ENCODE results near the gene DCC. TPM values are rescaled to one million over a fixed set of nuclear protein-coding genes. Genes with fewer than 3 reads are reported as not detected.

Gene DCC
- total RNA-seq, 2 experiments from 2014 or later, result not detected

GRCh38 chr18:53131001-53131400, 791.0 kb downstream of the DCC start:
- H3K36me3 ChIP-seq (ENCODE audit: insufficient read depth, low read length), result no peaks in the 10 kb centered on the region
- no peak for TF ChIP-seq CTCF (IDR thresholded peaks at IDR 0.05)
- ChIA-PET CTCF (no interaction called here), POLR2A (no interaction called here)
- intact Hi-C loops (cut with DNase I, micrococcal nuclease), result no loop called here
- no peak for DNase-seq
- no peak overlapping the region for H3K27ac ChIP-seq (ENCODE audit: low read depth in 1 of 2, low read length in 2 of 2)
- no peaks in the 10 kb centered on the region for H3K9me3 ChIP-seq (ENCODE audit: control insufficient read depth in 1 of 2, insufficient read depth in 1 of 2, low read length in 2 of 2)
- no peak for ATAC-seq (ENCODE audit: poor library complexity)
- Mint-ChIP-seq H3K9me3 (peaks cover 2% of the 10 kb centered on the region), H3K36me3 (ENCODE audit: low read depth) (no peaks in the 10 kb centered on the region), H3K4me1 (ENCODE audit: low read depth) (no peaks in the 10 kb centered on the region), H3K27me3 (no peaks in the 10 kb centered on the region), H3K4me3 (no peak overlapping the region), H3K27ac (no peak overlapping the region)
- no peaks in the 10 kb centered on the region for H3K4me1 ChIP-seq (ENCODE audit: insufficient read depth, low read length)
- H3K4me3 ChIP-seq (ENCODE audit: low read length), result no peak overlapping the region
- H3K27me3 ChIP-seq (ENCODE audit: control insufficient read depth in 1 of 2, insufficient read depth in 2 of 2, low read length in 2 of 2), result no peaks in the 10 kb centered on the region

GRCh38 chr18:53134711-53135110, 794.7 kb downstream of the DCC start:
- Histone ChIP-seq H3K4me3 (ENCODE audit: low read length) (no peak overlapping the region), H3K36me3 (ENCODE audit: insufficient read depth, low read length) (no peaks in the 10 kb centered on the region), H3K27ac (ENCODE audit: low read depth in 1 of 2, low read length in 2 of 2) (no peak overlapping the region), H3K27me3 (ENCODE audit: control insufficient read depth in 1 of 2, insufficient read depth in 2 of 2, low read length in 2 of 2) (no peaks in the 10 kb centered on the region), H3K9me3 (ENCODE audit: control insufficient read depth in 1 of 2, insufficient read depth in 1 of 2, low read length in 2 of 2) (no peaks in the 10 kb centered on the region), H3K4me1 (ENCODE audit: insufficient read depth, low read length) (no peaks in the 10 kb centered on the region)
- H3K27me3 Mint-ChIP-seq, result no peaks in the 10 kb centered on the region
- ATAC-seq (ENCODE audit: poor library complexity), result no peak
- intact Hi-C loops (cut with DNase I, micrococcal nuclease), result no loop called here
- H3K27ac Mint-ChIP-seq, result no peak overlapping the region
- no peak for TF ChIP-seq CTCF (IDR thresholded peaks at IDR 0.05)
- peaks cover 2% of the 10 kb centered on the region for H3K9me3 Mint-ChIP-seq
- no peaks in the 10 kb centered on the region for H3K4me1 Mint-ChIP-seq (ENCODE audit: low read depth)
- no peak overlapping the region for H3K4me3 Mint-ChIP-seq
- no peaks in the 10 kb centered on the region for H3K36me3 Mint-ChIP-seq (ENCODE audit: low read depth)
- no peak for DNase-seq
- CTCF ChIA-PET, result no interaction called here
- POLR2A ChIA-PET, result no interaction called here

GRCh38 chr18:53135654-53136053, 795.7 kb downstream of the DCC start:
- no peak for TF ChIP-seq CTCF (IDR thresholded peaks at IDR 0.05)
- ChIA-PET POLR2A (no interaction called here), CTCF (no interaction called here)

More at GRCh38 chr18:53135654-53136053, 795.7 kb downstream of the DCC start:
- H3K27me3 ChIP-seq (ENCODE audit: control insufficient read depth in 1 of 2, insufficient read depth in 2 of 2, low read length in 2 of 2), result no peaks in the 10 kb centered on the region
- intact Hi-C loops (cut with DNase I, micrococcal nuclease), result no loop called here
- H3K27ac ChIP-seq (ENCODE audit: low read depth in 1 of 2, low read length in 2 of 2), result no peak overlapping the region
- Mint-ChIP-seq H3K4me3 (no peak overlapping the region), H3K36me3 (ENCODE audit: low read depth) (no peaks in the 10 kb centered on the region), H3K4me1 (ENCODE audit: low read depth) (no peaks in the 10 kb centered on the region), H3K27me3 (no peaks in the 10 kb centered on the region), H3K27ac (no peak overlapping the region), H3K9me3 (peaks cover 2% of the 10 kb centered on the region)
- ATAC-seq (ENCODE audit: poor library complexity) (no peak), DNase-seq (no peak)
- no peak overlapping the region for H3K4me3 ChIP-seq (ENCODE audit: low read length)
- no peaks in the 10 kb centered on the region for H3K9me3 ChIP-seq (ENCODE audit: control insufficient read depth in 1 of 2, insufficient read depth in 1 of 2, low read length in 2 of 2)
- no peaks in the 10 kb centered on the region for H3K4me1 ChIP-seq (ENCODE audit: insufficient read depth, low read length)
- no peaks in the 10 kb centered on the region for H3K36me3 ChIP-seq (ENCODE audit: insufficient read depth, low read length)
